GM12878 (cell line): Measurements from ENCODE around the gene PPP2R5C. TPM values are rescaled to one million over a fixed set of nuclear protein-coding genes. Genes with fewer than 3 reads are reported as not detected.

Source experiments
- ATAC-seq: fragments of 200-7000 bp; cut with Tn5 transposase; 3 replicates; pipeline ENCODE4 v1.9.1; 2020; ENCODE audit warnings: mild to moderate bottlenecking, moderate library complexity
- BruUV-seq: library from RNA; stranded (reverse); fragments of 400-500 nt; replicated peaks from 2 replicates; lab custom pipeline; 2021; lab: Mats Ljungman, UMichigan
- CTCF ChIA-PET: fragments of 300-600 bp; sonication (Branson Sonifier 250); formaldehyde crosslinking; extraction: SDS; loops from one replicate; lab custom pipeline; 2021; ENCODE audit warnings: inconsistent platforms; lab: Yijun Ruan, JAX
- POLR2A ChIA-PET: fragments of 350-600 bp; formaldehyde crosslinking; extraction: SDS; loops from one replicate; lab custom pipeline; 2021; ENCODE audit warnings: inconsistent platforms; lab: Charles Lee
- RAD21 ChIA-PET: fragments of 300-600 bp; sonication (Branson Sonifier 250); formaldehyde crosslinking; loops from one replicate; lab custom pipeline; 2023; ENCODE audit warnings: antibody characterized with exemption; ENCODE audit not compliant: unreplicated experiment; lab: Charles Lee
- SMC1A ChIA-PET: fragments of 300-600 bp; sonication (Branson Sonifier 250); formaldehyde crosslinking; loops from one replicate; lab custom pipeline; 2023; ENCODE audit not compliant: unreplicated experiment, uncharacterized antibody; lab: Charles Lee
- DNase-seq: peaks from one replicate; pipeline ENCODE4 v3.0.0-alpha.2; 2011; ENCODE audit warnings: low read depth, low spot score
- FAIRE-seq: peaks from 3 replicates; lab custom pipeline; 2011; peaks lifted over from hg19 to GRCh38; lab: Jason Lieb, UNC
- H2AFZ ChIP-seq: 2 replicates; pipeline ENCODE4 v1.6.0; 2011; ENCODE audit warnings: low read depth, low read length, control low read depth; ENCODE audit not compliant: control insufficient read depth
- H3K27ac ChIP-seq: 2 replicates; pipeline ENCODE4 v1.5.1; 2011; ENCODE audit warnings: control low read depth; ENCODE audit not compliant: control insufficient read depth, insufficient read depth
- H3K27me3 ChIP-seq, 2 experiments: replicated peaks in 1 of 2; 2 replicates each; pipeline versions ENCODE4 v1.6.0 to v1.6.1; 2011; ENCODE audit warnings: low read length in 1 of 2; ENCODE audit not compliant: control insufficient read depth in 2 of 2, insufficient read depth in 2 of 2
- H3K36me3 ChIP-seq, 2 experiments: 2 replicates each; pipeline ENCODE4 v1.5.1; 2011; ENCODE audit warnings: low read length in 1 of 2; ENCODE audit not compliant: control insufficient read depth in 2 of 2, insufficient read depth in 2 of 2
- H3K4me1 ChIP-seq: 2 replicates; pipeline ENCODE4 v1.6.1; 2011; ENCODE audit warnings: mild to moderate bottlenecking, low read length, moderate library complexity, mixed read lengths; ENCODE audit not compliant: control insufficient read depth, insufficient read depth
- H3K4me2 ChIP-seq: 2 replicates; pipeline ENCODE4 v1.6.0; 2011; ENCODE audit warnings: control low read depth; ENCODE audit not compliant: control insufficient read depth, insufficient read depth
- H3K4me3 ChIP-seq: fragments of 200-600 bp; sonication (generic); 2 replicates; pipeline ENCODE4 v1.5.1; 2016
- H3K79me2 ChIP-seq: 2 replicates; pipeline ENCODE4 v1.6.0; 2011; ENCODE audit warnings: low read length; ENCODE audit not compliant: control insufficient read depth, insufficient read depth
- H3K9ac ChIP-seq: 2 replicates; pipeline ENCODE4 v1.8.0; 2011; ENCODE audit warnings: low read length, control low read depth, mixed read lengths; ENCODE audit not compliant: control insufficient read depth, insufficient read depth
- H3K9me3 ChIP-seq: replicated peaks from 3 replicates; pipeline ENCODE4 v1.5.1; 2011; ENCODE audit warnings: mild to moderate bottlenecking, low read length; ENCODE audit not compliant: control insufficient read depth, insufficient read depth
- H4K20me1 ChIP-seq: 2 replicates; pipeline ENCODE4 v1.6.0; 2011; ENCODE audit not compliant: control insufficient read depth, insufficient read depth
- CHD2 ChIP-seq: IDR thresholded peaks from 2 replicates; pipeline ENCODE4 v1.6.1; 2011; ENCODE audit warnings: low read depth, low read length, improper control_type of control experiment, borderline replicate concordance
- EGR1 ChIP-seq, 2 experiments: IDR thresholded peaks; 1 replicate in 1 of 2; 2 replicates in 1 of 2; pipeline ENCODE4 v1.6.1; 2011 to 2012; ENCODE audit warnings: low read depth in 2 of 2, low read length in 2 of 2, borderline replicate concordance in 1 of 2, mild to moderate bottlenecking in 1 of 2, moderate library complexity in 1 of 2
- MEF2B ChIP-seq: fragments of 450-650 bp; IDR thresholded peaks from 2 replicates; pipeline ENCODE4 v1.6.1; 2018; ENCODE audit warnings: mild to moderate bottlenecking, moderate library complexity; ENCODE audit not compliant: partially characterized antibody, poor library complexity, severe bottlenecking
- MXI1 ChIP-seq: fragments of 150-350 bp; IDR thresholded peaks from 2 replicates; pipeline ENCODE4 v1.6.1; 2011; ENCODE audit warnings: low read depth, mild to moderate bottlenecking, inconsistent platforms, low read length, improper control_type of control experiment
- ZNF384 ChIP-seq: IDR thresholded peaks from 2 replicates; pipeline ENCODE4 v1.6.1; 2012; ENCODE audit warnings: low read depth, mild to moderate bottlenecking, low read length, improper control_type of control experiment, borderline replicate concordance
- WGBS: methylation state at CpG from one replicate; pipeline ENCODE4 v1.1.6; 2016; ENCODE audit warnings: low lambda C conversion rate; ENCODE audit not compliant: insufficient replicate concordance, insufficient coverage; ENCODE audit errors: missing lambda C conversion rate; 5-methylcytosine and 5-hydroxymethylcytosine counted together
- in situ Hi-C: fragments of 300-500 bp; cut with MboI; formaldehyde crosslinking; loops from 9 replicates; pipeline ENCODE4 v1.14.3; 2018; ENCODE audit warnings: mixed read lengths
- intact Hi-C: fragments of 100-400 bp; cut with micrococcal nuclease; formaldehyde crosslinking; loops from one replicate; pipeline ENCODE4 v1.14.2; 2022; ENCODE audit not compliant: unreplicated experiment
- polyA plus RNA-seq, 11 experiments: library from polyadenylated mRNA; depleted of rRNA in 4 of 11; unstranded in 6 of 11; stranded (reverse) in 5 of 11; fragments of >200 nt; fragmentation: Nextera tagmentation in 4 of 11; fragmentation: Illumina TruSeq in 1 of 11; extraction: Ambion mirVana in 4 of 11; extraction: Trizol in 1 of 11; gene quantifications; 1 replicate in 1 of 11; 2 replicates in 10 of 11; pipeline versions ENCODE4 v1.2.1 to v1.2.3, GENCODE V29; 2011 to 2016; ENCODE audit warnings: inconsistent platforms in 2 of 11, missing spikeins in 2 of 11, low read depth in 1 of 11
- total RNA-seq, 4 experiments: library from RNA; depleted of rRNA in 3 of 4; stranded (reverse); fragments of >200 nt in 3 of 4; fragmentation: Illumina TruSeq in 1 of 4; extraction: Trizol in 1 of 4; gene quantifications; 2 replicates each; pipeline versions ENCODE4 v1.2.1 to v1.2.3, GENCODE V29; 2013 to 2021
- TF ChIP-seq, protein P1 (sequence below): fragments of 450-650 bp; IDR thresholded peaks from 2 replicates; pipeline ENCODE4 v1.6.1; 2017; ENCODE audit warnings: mild to moderate bottlenecking

PPP2R5C gene
- total and polyA plus RNA-seq, 10 of the 15 experiments (the other 5 are each of a cell fraction or from before 2014, with no cell fraction given), result 106 to 199 (median 144) TPM

DNA sequence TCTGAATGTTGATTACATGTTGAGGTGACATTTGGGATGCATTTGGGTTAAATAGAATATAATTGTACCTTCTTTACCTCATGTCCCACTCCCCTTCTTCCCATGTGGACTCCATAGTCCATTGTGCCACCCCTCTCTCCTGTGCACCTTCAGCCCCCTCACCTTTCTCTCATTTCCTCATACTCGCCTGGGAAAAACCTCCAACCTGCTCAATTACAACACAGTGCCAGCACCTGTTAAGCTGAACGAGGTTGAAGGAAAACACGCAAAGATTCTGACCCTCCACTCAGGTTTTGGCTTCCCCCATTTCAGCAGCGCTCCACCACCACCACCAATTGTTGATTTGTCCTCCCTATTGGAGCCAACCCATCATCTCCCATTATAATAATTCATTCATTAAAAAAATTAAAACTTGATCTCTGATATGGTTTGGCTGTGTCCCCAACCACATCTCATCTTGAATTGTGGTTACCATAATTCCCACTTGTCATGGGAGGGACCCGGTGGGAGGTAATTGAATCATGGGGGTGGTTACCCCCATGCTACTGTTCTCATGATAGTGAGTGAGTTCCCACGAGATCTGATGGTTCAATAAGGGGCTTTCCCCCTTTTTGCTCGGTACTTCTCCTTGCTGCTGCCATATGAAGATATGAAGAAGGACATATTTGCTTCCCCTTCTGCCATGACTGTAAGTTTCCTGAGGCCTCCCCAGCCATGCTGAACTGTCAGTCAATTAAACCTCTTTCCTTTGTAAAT lies 33.7 kb upstream of the PPP2R5C start:
- ATAC-seq, result no peak
- SMC1A ChIA-PET, result no interaction called here
- FAIRE-seq, result no peak
- H3K27ac ChIP-seq, result no peak overlapping the region
- no peak overlapping the region for H3K9ac ChIP-seq
- intact Hi-C loops (no loop called here), in situ Hi-C loops (no loop called here)
- no peaks in the 10 kb centered on the region for H3K36me3 ChIP-seq
- no peaks in the 10 kb centered on the region for H3K79me2 ChIP-seq
- RAD21 ChIA-PET, result no interaction called here
- no peaks in the 10 kb centered on the region; the same call in 2 of the 3 replicates for H3K9me3 ChIP-seq
- H4K20me1 ChIP-seq, result no peaks in the 10 kb centered on the region
- TF ChIP-seq EGR1 (IDR thresholded peaks at IDR 0.05; ENCODE audit: borderline replicate concordance in 1 of 2, low read depth in 2 of 2, low read length in 2 of 2), result no peak
- TF ChIP-seq CHD2, result no peak
- peak; percentile 21 for TF ChIP-seq MEF2B
- no peak for TF ChIP-seq ZNF384
- no peak for TF ChIP-seq MXI1
- TF ChIP-seq, protein P1, sequence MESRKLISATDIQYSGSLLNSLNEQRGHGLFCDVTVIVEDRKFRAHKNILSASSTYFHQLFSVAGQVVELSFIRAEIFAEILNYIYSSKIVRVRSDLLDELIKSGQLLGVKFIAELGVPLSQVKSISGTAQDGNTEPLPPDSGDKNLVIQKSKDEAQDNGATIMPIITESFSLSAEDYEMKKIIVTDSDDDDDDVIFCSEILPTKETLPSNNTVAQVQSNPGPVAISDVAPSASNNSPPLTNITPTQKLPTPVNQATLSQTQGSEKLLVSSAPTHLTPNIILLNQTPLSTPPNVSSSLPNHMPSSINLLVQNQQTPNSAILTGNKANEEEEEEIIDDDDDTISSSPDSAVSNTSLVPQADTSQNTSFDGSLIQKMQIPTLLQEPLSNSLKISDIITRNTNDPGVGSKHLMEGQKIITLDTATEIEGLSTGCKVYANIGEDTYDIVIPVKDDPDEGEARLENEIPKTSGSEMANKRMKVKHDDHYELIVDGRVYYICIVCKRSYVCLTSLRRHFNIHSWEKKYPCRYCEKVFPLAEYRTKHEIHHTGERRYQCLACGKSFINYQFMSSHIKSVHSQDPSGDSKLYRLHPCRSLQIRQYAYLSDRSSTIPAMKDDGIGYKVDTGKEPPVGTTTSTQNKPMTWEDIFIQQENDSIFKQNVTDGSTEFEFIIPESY, result no peak
- WGBS, result 31% methylated on average over 7 of the region's 7 CpGs
- no peak for DNase-seq
- BruUV-seq, result no TSS peak
- CTCF ChIA-PET, result interaction anchor here (1.0 kb wide), 1 partner anchor 18 kb away, joined by 3 read pairs; no protein-coding TSS in a partner anchor
- no peak overlapping the region for H3K4me3 ChIP-seq
- H2AFZ ChIP-seq, result no peak overlapping the region
- no peaks in the 10 kb centered on the region; a peak in 1 of 4 replicates for H3K27me3 ChIP-seq
- peaks cover 13% of the 10 kb centered on the region for H3K4me1 ChIP-seq
- POLR2A ChIA-PET, result no interaction called here
- no peak overlapping the region for H3K4me2 ChIP-seq
